Suprapubic skin (tissue), 4 donors: ENCODE results near the gene OR1B1. TPM values are rescaled to one million over a fixed set of nuclear protein-coding genes. Genes with fewer than 3 reads are reported as not detected.

Experiments used
- DNase-seq, 2 donors: peaks; one replicate each; pipeline ENCODE4 v3.0.0-alpha.2; 2019; ENCODE audit warnings: low spot score in 2 of 2
- H3K27ac ChIP-seq: fragments of 200-600 bp; sonication (generic); one replicate; pipeline ENCODE4 v1.5.1; 2019
- H3K27me3 ChIP-seq: fragments of 200-600 bp; sonication (generic); one replicate; pipeline ENCODE4 v1.5.1; 2019
- H3K36me3 ChIP-seq: fragments of 200-600 bp; sonication (generic); one replicate; pipeline ENCODE4 v1.5.1; 2019
- H3K4me1 ChIP-seq: fragments of 200-600 bp; sonication (generic); one replicate; pipeline ENCODE4 v1.5.1; 2019
- H3K4me3 ChIP-seq: fragments of 200-600 bp; sonication (generic); one replicate; pipeline ENCODE4 v1.5.1; 2019; ENCODE audit warnings: mild to moderate bottlenecking
- H3K9me3 ChIP-seq: fragments of 200-600 bp; sonication (generic); one replicate; pipeline ENCODE4 v1.5.1; 2019
- EP300 ChIP-seq: sonication (generic); formaldehyde crosslinking; IDR thresholded peaks from one replicate; pipeline ENCODE4 v1.6.1; 2017; ENCODE audit warnings: antibody characterized with exemption
- POLR2A ChIP-seq, 2 donors: fragments of 450-650 bp; IDR thresholded peaks; one replicate each; pipeline ENCODE4 v1.6.1; 2017; ENCODE audit warnings: antibody characterized with exemption in 2 of 2, mild to moderate bottlenecking in 2 of 2, moderate library complexity in 2 of 2
- POLR2AphosphoS5 ChIP-seq, 3 donors: sonication (generic); formaldehyde crosslinking; IDR thresholded peaks; one replicate each; pipeline ENCODE4 v1.6.1; 2017; ENCODE audit warnings: antibody characterized with exemption in 3 of 3
- WGBS: methylation state at CpG from one replicate; pipeline ENCODE4 v1.1.5; 2018; 5-methylcytosine and 5-hydroxymethylcytosine counted together
- total RNA-seq, 4 donors: library from RNA; depleted of rRNA; stranded (reverse); fragments of >200 nt; gene quantifications; one replicate each; pipeline ENCODE4 v1.1.0, GENCODE V29; 2016
- TF ChIP-seq, protein P1 (sequence below), 2 donors: fragments of 200-600 bp in 1 of 2; fragments of 450-650 bp in 1 of 2; sonication (generic) in 1 of 2; IDR thresholded peaks; one replicate each; pipeline ENCODE4 v1.5.1; 2016 to 2019; ENCODE audit warnings: antibody characterized with exemption in 2 of 2, mild to moderate bottlenecking in 1 of 2, moderate library complexity in 1 of 2

The OR1B1 gene
- total RNA-seq: 1 to 10 TPM in 1 of 4 donors, not detected in 3; 2.6 TPM

- Histone ChIP-seq H3K4me1 (no peaks in the 10 kb centered on the region), H3K4me3 (no peak within 1 kb of the TSS), H3K27me3 (no peaks in the 10 kb centered on the region), H3K9me3 (no peaks in the 10 kb centered on the region), H3K27ac (no peak within 1 kb of the TSS), H3K36me3 (no peaks in the 10 kb centered on the region)
- TF ChIP-seq POLR2AphosphoS5 (IDR thresholded peaks at IDR 0.05): no peak
- no peak for TF ChIP-seq POLR2A (IDR thresholded peaks at IDR 0.05)
- TF ChIP-seq EP300: no peak
- TF ChIP-seq, protein P1, sequence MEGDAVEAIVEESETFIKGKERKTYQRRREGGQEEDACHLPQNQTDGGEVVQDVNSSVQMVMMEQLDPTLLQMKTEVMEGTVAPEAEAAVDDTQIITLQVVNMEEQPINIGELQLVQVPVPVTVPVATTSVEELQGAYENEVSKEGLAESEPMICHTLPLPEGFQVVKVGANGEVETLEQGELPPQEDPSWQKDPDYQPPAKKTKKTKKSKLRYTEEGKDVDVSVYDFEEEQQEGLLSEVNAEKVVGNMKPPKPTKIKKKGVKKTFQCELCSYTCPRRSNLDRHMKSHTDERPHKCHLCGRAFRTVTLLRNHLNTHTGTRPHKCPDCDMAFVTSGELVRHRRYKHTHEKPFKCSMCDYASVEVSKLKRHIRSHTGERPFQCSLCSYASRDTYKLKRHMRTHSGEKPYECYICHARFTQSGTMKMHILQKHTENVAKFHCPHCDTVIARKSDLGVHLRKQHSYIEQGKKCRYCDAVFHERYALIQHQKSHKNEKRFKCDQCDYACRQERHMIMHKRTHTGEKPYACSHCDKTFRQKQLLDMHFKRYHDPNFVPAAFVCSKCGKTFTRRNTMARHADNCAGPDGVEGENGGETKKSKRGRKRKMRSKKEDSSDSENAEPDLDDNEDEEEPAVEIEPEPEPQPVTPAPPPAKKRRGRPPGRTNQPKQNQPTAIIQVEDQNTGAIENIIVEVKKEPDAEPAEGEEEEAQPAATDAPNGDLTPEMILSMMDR (IDR thresholded peaks at IDR 0.05): no peak
- 93% methylated on average over 3 of the region's 3 CpGs for WGBS
- DNase-seq: no peak
These were observed at the start of gene OR1B1 for GRCh38 chr9:122657527-122657926. Gene OR1B1 (minus strand): TSS chr9:122657627.

- peaks cover 11% of the 10 kb centered on the region for H3K9me3 ChIP-seq
- no peak overlapping the region for H3K27ac ChIP-seq
- H3K4me1 ChIP-seq: no peaks in the 10 kb centered on the region
- TF ChIP-seq EP300 (no peak), POLR2AphosphoS5 (IDR thresholded peaks at IDR 0.05) (no peak)
- 92% methylated on average over 1 of the region's 1 CpG for WGBS
- H3K36me3 ChIP-seq: no peaks in the 10 kb centered on the region
- H3K27me3 ChIP-seq: no peaks in the 10 kb centered on the region
- H3K4me3 ChIP-seq: no peak overlapping the region
- no peak for DNase-seq
These were observed 38.3 kb upstream of the OR1B1 start for GRCh38 chr9:122695696-122696095.

GRCh38 chr9:122684851-122685250 lies 27.4 kb upstream of the OR1B1 start:
- Histone ChIP-seq H3K4me3 (no peak overlapping the region), H3K27me3 (no peaks in the 10 kb centered on the region), H3K9me3 (peaks cover 19% of the 10 kb centered on the region), H3K4me1 (no peaks in the 10 kb centered on the region), H3K27ac (no peak overlapping the region), H3K36me3 (no peaks in the 10 kb centered on the region)
- TF ChIP-seq POLR2A (IDR thresholded peaks at IDR 0.05): no peak
- TF ChIP-seq POLR2AphosphoS5 (IDR thresholded peaks at IDR 0.05): no peak
- TF ChIP-seq EP300: no peak
- TF ChIP-seq, protein P1 (IDR thresholded peaks at IDR 0.05): no peak
- no peak for DNase-seq

DNA sequence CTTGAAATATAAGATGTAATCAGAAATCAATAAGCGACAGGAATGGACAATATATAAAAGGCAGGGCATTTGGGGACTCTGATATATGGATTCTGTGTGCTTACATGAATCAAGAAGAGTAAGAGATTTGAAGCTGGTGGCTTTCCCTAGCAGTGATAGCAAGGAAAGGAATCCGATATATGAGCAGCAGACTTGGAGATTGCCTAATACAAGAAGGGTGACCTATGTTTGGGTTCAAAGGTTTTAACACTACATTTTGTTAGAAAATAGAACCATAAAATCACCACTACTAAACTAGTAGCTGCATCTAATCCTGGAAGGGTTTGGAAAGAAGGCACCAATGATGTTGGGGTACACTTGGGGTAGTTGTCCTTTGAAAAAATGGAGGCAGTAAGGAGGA lies 15.1 kb upstream of the OR1B1 start:
- DNase-seq: no peak
- TF ChIP-seq, protein P1 (IDR thresholded peaks at IDR 0.05): no peak
- TF ChIP-seq POLR2AphosphoS5 (IDR thresholded peaks at IDR 0.05) (no peak), EP300 (no peak), POLR2A (IDR thresholded peaks at IDR 0.05) (no peak)
- WGBS: 61% methylated on average over 2 of the region's 2 CpGs
- Histone ChIP-seq H3K27ac (no peak overlapping the region), H3K4me3 (no peak overlapping the region), H3K36me3 (no peaks in the 10 kb centered on the region), H3K4me1 (no peaks in the 10 kb centered on the region), H3K9me3 (peaks cover 5% of the 10 kb centered on the region), H3K27me3 (no peaks in the 10 kb centered on the region)

DNA sequence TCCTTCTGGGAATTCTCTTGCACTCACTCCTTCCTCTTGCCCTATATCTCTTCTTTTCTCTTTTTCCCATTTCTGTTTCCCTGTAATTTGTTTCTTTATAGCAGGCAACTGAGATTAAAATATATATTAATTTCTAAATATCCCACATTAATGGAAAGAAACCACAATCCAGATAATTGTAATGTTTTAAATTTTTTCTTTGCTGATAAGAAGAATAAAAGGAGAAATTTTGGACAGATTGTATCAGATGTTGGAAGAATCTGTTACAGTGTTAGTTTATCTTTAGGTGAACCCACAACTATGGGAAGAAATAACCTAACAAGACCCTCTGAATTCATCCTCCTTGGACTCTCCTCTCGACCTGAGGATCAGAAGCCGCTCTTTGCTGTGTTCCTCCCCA lies 4.0 kb upstream of the OR1B1 start, which contains the start of gene OR1L1:
Gene OR1L1 (plus strand): TSS at position 301 of the 400 bp plus-strand sequence. CDS start 0 bp downstream, at position 301.
- Histone ChIP-seq H3K4me1 (no peaks in the 10 kb centered on the region), H3K27ac (no peak within 1 kb of the TSS), H3K9me3 (no peaks in the 10 kb centered on the region), H3K4me3 (no peak within 1 kb of the TSS), H3K27me3 (no peaks in the 10 kb centered on the region), H3K36me3 (no peaks in the 10 kb centered on the region)
- no peak for DNase-seq
- TF ChIP-seq EP300 (no peak), POLR2A (IDR thresholded peaks at IDR 0.05) (no peak), POLR2AphosphoS5 (IDR thresholded peaks at IDR 0.05) (no peak)
- TF ChIP-seq, protein P1 (IDR thresholded peaks at IDR 0.05): no peak
- 58% methylated on average over 2 of the region's 2 CpGs for WGBS

- Histone ChIP-seq H3K27me3 (no peaks in the 10 kb centered on the region), H3K4me3 (no peak overlapping the region), H3K4me1 (no peaks in the 10 kb centered on the region), H3K9me3 (no peaks in the 10 kb centered on the region), H3K27ac (no peak overlapping the region), H3K36me3 (no peaks in the 10 kb centered on the region)
- no peak for TF ChIP-seq POLR2A (IDR thresholded peaks at IDR 0.05)
- TF ChIP-seq, protein P1 (IDR thresholded peaks at IDR 0.05): no peak
- no peak for TF ChIP-seq EP300
- TF ChIP-seq POLR2AphosphoS5 (IDR thresholded peaks at IDR 0.05): no peak
- no peak for DNase-seq
- WGBS: 15% methylated on average over 1 of the region's 1 CpG
These were observed 1.0 kb downstream of the OR1B1 start for GRCh38 chr9:122656378-122656777.
